ENCODE results near the gene GRB10.

DNA sequence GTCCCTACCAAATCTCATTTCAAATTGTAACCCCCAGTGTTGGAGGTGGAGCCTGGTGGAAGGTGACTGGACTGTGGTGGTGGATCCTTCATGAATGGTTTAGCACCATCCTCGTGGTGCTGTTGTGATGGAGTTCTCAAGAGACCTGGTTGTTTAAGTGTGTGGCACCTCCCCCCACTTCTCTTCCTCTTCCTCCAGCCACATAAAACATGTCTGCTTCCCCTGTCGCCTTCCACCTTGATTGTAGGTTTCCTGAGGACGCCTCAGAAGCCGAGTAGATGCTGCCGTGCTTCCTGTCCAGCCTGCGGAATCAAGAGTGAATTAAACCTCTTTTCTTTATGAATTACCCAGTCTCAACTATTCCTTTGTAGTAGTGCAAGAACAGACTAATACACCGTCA, 21.0 kb downstream of the GRB10 start:
- TF ChIP-seq, protein P1, sequence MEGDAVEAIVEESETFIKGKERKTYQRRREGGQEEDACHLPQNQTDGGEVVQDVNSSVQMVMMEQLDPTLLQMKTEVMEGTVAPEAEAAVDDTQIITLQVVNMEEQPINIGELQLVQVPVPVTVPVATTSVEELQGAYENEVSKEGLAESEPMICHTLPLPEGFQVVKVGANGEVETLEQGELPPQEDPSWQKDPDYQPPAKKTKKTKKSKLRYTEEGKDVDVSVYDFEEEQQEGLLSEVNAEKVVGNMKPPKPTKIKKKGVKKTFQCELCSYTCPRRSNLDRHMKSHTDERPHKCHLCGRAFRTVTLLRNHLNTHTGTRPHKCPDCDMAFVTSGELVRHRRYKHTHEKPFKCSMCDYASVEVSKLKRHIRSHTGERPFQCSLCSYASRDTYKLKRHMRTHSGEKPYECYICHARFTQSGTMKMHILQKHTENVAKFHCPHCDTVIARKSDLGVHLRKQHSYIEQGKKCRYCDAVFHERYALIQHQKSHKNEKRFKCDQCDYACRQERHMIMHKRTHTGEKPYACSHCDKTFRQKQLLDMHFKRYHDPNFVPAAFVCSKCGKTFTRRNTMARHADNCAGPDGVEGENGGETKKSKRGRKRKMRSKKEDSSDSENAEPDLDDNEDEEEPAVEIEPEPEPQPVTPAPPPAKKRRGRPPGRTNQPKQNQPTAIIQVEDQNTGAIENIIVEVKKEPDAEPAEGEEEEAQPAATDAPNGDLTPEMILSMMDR (IDR thresholded peaks at IDR 0.05; ENCODE audit: poor library complexity, severe bottlenecking), result no peak
- no peak for TF ChIP-seq SMC3 (conservative IDR thresholded peaks at IDR 0.05; ENCODE audit: poor library complexity)
- TF ChIP-seq POLR2AphosphoS5 (IDR thresholded peaks at IDR 0.05), result no peak
- TF ChIP-seq MXI1 (conservative IDR thresholded peaks at IDR 0.05; ENCODE audit: poor library complexity, severe bottlenecking), result no peak
- no peak for TF ChIP-seq EZH2 (IDR thresholded peaks at IDR 0.05; ENCODE audit: borderline replicate concordance, insufficient read depth, low read length, poor library complexity, severe bottlenecking)
- TF ChIP-seq, protein P2, sequence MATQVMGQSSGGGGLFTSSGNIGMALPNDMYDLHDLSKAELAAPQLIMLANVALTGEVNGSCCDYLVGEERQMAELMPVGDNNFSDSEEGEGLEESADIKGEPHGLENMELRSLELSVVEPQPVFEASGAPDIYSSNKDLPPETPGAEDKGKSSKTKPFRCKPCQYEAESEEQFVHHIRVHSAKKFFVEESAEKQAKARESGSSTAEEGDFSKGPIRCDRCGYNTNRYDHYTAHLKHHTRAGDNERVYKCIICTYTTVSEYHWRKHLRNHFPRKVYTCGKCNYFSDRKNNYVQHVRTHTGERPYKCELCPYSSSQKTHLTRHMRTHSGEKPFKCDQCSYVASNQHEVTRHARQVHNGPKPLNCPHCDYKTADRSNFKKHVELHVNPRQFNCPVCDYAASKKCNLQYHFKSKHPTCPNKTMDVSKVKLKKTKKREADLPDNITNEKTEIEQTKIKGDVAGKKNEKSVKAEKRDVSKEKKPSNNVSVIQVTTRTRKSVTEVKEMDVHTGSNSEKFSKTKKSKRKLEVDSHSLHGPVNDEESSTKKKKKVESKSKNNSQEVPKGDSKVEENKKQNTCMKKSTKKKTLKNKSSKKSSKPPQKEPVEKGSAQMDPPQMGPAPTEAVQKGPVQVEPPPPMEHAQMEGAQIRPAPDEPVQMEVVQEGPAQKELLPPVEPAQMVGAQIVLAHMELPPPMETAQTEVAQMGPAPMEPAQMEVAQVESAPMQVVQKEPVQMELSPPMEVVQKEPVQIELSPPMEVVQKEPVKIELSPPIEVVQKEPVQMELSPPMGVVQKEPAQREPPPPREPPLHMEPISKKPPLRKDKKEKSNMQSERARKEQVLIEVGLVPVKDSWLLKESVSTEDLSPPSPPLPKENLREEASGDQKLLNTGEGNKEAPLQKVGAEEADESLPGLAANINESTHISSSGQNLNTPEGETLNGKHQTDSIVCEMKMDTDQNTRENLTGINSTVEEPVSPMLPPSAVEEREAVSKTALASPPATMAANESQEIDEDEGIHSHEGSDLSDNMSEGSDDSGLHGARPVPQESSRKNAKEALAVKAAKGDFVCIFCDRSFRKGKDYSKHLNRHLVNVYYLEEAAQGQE (IDR thresholded peaks at IDR 0.05; ENCODE audit: borderline replicate concordance), result no peak
- TF ChIP-seq EP300 (conservative IDR thresholded peaks at IDR 0.05; ENCODE audit: poor library complexity, severe bottlenecking), result no peak
- no peak for TF ChIP-seq TAF1 (IDR thresholded peaks at IDR 0.05; ENCODE audit: low read depth)
